GM18909 (cell line): ENCODE results near the gene SNAI3.
"Not testable (repeated sequence)": the region's sequence is repeated elsewhere in the genome, so short reads cannot be mapped to it uniquely, and the experiment has no call there.

Source experiments
- ATAC-seq: cut with Tn5 transposase; IDR thresholded peaks from one replicate; pipeline ENCODE4 v1.9.1; 2021; ENCODE audit warnings: mild to moderate bottlenecking; ENCODE audit not compliant: unreplicated experiment, poor library complexity

Gene SNAI3

DNA sequence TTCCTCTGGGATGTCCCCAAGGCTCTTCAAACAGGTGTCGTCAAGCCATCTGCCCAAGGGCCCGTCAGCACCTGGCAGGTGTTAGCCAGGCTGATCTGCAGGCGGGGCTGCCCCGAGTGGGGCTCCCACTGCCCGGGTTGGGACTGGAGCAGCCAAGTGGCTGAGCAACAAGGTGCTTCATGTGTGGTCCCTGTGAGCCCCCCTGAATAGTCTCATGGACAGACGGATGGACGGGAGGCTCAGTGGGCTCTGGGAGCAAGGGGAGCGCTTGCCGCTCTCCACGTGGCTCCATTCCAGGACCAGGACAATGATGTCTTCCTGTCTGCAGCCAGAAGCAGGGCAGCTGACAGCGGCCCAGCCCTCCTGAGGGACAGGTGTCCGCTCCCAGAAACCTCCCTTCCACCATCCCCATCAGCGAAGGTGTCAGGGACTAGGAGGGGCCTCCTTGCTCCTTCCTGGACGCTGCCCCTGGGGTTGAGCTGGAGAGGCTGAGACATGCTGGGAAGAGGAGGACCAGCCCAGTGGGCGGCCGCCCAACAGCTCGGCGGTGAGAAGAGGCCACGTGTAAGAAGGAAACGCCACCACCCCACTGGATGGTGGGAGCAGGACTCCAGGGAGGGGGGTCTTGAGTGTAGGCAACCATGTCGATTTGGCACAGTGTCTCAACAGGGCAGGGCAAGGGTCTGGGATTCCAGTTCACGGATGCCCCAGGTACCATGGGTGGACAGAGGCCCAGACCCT, 9.6 kb downstream of the SNAI3 start:
- ATAC-seq: no peak

DNA sequence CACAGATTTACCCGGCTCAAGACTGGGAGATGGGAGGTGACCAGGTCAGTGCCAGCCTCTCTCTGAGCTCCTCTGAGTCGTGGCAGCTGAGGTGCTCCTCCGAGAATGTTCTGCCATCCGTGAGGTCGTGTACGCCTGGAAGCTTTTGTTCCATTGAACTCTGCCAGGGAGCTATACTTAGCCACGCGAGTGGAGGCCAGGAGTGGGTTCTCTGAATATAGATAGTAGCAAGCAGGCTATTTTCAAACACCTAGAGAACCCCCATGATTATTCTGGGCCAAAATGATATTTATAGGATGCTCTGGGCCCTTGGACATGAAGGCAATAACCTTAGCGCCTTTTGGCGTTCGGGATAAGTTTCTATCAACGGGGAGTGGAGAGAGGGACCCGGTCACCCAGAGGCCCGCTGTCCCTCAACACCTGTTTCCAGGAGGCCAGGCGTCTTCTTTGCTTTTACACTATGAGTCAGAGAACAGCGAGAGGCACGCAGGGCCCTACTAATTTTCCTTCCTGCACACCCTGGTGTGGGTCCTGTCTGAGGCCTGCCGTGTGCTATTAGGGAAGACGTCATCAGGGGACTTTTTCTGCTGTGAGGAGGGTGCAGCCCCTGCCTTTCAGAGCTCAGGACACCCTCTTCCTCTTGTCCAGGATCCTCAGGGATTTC, 12.5 kb downstream of the SNAI3 start:
- no peak for ATAC-seq

DNA sequence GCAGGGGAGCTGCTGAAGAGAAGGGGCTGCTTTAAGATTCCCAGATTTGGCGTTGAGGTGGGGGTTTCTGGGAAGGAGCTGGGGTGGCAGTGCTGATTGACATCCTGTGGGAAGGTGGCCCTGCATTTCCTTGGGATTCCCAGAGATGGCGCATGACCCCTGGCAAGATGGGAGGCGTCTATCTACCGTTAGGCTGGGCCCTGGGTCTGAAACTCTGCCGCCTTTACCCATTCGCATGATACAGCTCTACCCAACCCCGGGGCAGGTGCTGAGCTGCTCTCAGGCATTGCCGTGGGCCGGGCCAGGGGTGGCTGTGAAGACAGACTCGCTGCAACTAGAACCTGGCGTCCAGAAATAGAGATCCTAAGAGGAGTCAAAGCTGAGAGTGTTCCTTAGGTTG, 13.5 kb downstream of the SNAI3 start:
- no peak for ATAC-seq

DNA sequence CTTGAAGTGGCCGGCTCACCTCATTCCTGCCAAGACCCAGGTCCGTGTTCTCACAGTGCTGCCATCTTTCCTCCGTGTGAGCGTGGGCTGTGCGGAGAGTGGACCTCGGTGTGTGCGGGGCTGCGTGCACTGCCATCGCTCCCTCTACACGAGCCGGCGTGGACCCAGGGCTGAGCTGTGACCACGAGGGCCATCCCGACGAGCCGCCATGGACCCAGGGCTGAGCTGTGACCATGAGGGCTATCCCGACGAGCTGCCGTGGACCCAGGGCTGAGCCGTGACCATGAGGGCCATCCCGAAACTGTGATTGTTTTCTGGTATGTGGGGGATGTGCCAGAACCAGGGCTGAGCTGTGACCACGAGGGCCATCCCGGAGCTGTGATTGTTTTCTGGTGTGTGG, 14.5 kb downstream of the SNAI3 start:
- ATAC-seq: no peak

DNA sequence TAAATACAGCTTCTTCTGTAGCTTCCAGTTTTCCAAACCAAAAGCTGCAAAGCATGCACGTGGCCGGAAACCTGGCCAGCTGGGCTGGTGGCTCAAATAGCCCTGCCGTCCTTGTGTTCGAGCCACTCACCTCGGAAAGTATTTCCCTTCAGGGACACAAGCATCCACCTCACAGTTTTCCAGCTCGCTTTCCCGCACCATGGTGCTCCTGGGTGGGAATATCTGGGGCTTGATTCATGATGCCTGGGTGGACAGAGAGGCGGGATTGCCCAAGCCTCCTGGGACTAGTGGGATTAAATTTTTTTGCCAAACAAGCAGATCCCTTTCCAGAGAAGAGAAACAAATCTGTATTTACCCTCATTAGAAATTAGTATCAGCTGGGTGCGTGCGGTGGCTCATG, 16.3 kb downstream of the SNAI3 start:
- ATAC-seq: no peak

DNA sequence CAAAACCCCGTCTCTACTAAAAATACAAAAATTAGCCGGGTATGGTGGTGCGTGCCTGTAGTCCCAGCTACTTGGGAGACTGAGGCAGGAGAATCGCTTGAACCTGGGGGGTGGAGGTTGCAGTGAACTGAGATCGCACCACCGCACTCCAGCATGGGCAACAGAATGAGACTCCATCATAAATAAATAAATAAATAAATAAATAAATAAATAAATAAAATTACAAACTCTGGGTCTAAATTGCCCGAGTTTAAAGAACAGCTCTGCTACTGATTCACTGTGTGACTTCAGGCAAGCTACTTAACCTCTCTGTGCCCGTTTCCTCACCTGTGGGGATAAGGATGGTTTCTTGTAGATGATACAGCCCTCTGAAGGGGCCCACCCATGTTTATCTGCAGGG, 16.8 kb downstream of the SNAI3 start:
- not testable (repeated sequence) for ATAC-seq

DNA sequence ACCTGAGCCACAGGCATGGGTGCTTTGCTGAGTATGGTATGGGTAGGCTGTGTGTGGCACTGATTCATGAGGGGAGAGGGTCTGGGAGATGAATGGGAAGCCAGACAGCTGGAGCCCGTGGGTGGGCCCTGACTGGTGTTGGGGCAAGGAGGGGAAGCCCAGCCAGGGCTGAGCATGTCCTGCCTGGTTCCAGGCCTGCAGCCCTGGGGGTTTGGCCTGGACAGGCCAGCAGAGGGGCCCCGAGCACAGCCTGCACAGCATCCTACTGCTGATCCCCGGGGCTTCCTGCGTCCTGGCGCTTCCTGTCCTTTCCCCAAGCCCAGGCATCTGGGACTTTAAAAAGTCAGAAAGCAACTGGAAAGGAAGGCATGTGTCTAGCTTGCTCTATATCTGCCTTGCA, 18.8 kb downstream of the SNAI3 start:
- no peak for ATAC-seq

DNA sequence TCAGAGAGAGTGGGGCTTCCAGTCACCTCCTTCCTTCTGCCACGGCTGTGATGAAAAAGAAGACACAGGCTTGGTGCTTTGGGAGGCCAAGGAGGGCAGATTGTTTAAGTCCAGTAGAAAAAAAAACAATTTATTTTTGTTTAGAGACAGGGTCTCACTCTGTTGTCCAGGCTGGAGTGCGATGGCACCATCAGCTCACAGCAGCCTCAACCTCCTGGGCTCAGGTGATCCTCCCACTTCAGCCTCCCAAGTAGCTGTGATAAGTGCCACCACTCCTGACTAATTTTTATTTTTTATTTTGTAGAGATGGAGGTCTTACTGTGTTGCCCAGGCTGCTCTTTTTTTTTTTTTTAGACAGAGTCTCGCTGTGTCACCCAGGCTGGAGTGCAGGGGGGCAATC, 20.7 kb downstream of the SNAI3 start:
- no peak for ATAC-seq

DNA sequence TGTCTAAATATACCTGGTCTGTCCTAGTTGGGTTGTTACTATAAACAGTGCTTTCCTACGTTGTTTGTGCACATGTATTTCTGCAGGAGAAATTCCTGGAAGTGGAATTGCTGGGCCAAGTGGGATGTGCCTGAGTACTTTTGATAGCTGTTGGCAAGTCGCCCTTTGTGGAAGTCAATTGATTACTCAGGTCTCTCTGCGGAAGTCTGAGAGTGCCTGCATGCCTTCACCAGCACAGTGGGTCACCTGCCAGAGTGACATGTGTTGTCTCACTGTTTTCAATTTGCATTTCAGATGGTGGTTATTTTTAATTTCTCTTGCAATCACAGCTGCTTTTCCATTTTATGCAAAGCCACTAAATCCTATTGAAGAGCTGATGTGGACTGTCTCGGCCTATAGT, 21.2 kb downstream of the SNAI3 start:
- no peak for ATAC-seq

DNA sequence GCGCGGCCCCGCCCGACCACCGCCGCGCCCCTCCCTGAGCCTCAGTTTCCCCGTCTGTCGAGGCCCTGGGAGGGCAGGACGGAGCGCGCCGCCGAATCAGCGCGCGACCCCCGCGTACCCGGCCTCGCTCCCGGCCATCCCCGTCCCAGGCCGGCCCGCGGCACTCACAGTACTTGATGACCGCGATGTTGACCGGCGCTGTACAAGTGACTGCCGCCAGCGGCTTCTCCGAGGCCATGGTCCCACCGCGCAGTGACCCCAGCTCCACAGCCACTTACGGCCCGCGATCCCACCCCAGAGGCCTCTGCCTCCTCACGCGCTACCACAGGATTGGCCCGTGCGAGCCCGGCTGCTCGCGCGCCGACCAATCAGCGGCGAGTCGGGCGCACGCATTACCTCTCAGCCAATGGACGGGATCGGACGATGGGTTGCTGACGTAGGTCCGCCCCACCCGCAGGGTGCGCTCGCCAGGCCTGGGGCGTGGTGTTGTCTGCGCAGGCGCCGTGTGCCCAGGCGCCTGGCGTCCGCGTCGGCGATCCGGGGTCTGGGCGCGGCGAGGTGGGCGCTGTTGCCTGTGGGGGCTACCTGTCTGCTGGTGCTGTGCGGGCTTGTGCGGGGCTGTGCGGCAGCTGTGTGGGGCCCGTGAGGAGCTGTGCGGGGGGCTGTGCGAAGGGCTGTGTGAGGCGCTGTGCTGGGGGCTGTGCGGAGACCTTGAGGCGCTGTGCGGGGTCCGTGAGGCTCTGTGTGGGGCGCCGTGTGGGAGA, 23.3 kb downstream of the SNAI3 start, which contains the start of gene MVD:
MVD (minus strand) TSS at position 249 of the 764 bp plus-strand sequence; CDS start at position 238, 11 bp downstream.
- ATAC-seq: peak; percentile 94

DNA sequence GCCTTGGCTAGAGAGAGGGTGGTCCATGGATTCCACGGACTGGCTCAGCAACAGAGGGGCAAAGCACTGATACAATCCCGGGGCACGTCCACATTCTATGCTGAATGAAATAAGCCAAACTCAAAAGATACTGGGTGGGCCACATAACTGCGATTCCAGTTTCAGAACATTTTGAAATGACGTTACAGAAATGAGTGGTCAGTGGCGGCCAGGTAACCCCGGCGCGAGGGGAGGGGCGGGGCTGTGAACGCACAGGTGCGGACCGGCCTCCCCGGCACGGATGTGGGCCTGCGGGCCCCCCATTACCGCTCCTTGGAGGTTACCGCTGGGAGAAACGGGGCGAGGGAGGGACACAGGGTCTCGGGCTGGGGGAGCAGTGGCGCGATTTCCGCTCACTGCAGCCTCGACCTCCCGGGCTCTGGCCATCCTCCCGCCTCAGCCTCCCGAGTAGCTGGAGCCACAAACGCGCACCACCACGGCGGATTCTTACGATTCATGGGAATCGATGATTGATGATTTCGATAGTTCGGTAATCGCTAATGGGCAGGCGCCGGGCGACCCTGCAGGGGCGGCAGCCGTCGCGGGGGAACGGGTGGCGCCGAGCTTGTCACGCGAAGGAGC, 24.0 kb downstream of the SNAI3 start:
- no peak for ATAC-seq

DNA sequence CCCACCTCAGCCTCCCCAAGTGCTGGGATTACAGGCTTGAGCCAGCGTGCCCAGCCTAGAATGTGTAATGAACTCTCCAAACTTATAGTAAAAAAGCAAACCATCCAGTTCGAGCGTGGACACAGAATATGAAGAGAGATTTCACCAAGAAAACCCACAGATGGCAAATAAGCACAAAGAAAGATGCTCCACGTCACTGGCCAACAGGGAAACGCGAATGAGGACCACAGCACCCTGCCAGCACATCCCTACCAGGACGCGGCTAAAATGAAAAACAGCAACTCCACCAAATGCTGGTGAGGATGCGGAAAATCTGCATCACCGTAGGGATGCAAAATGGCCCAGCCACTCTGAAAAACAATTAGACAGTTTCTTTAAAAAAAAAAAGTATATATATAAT, 24.8 kb downstream of the SNAI3 start:
- no peak for ATAC-seq

DNA sequence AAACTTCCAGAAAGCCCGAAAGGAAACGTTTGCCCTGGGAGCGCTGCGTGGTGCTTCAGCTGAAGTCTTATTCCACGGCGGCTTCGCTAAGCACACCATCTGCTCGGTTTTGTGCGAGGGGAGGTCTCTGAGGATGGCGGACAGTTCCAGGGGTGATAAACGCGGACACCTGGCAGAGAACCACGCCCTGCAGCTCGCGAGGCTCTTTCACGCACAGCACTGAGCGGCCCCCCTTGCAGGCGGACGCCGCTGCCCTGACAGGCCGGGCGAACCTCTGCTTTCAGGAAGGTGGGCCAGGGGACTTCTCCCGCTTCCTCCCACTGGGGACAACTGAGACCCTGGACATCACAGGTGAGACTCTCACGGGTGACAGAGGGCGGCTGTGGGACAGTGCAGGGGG, 27.1 kb downstream of the SNAI3 start:
- ATAC-seq: no peak

DNA sequence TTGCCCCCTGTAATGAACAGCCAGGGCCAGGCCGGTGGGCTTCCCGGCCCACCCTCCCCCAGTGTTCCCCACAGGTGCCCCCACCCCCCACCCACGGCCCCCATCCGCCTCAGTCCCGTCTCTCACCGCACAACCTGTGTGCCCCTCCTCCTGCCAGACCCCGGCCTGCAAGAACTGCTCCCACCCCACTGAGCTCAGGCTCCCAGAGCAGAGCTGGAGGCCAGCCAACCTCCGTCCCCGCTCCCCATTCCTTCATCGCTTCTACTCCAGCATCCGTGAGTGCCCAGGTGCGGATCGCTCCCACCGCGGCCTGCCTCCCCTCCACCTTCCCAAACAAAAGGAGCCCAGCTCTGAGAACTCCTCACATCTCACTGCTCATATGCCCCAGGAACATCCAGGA, 27.6 kb downstream of the SNAI3 start:
- ATAC-seq: no peak

DNA sequence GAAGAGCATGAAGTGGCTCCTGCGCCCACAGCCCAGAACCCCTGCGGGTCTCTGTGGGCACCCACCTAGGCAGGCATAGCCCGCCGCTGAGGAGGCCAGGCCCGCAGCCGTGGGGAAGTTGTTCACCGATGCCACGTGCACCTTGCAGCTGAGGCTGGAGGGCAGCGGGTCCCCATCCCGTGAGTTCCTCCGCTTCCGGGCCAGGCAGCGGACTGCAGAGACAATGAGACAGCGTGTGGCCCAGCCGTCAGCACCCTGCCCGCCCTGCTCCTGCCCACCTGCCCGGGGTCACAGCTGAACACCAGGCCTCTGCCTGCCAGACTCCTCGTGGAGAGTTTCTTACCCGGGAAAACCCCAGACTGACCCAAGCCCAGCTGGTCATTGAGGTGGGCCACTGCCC, 28.9 kb downstream of the SNAI3 start:
- ATAC-seq: no peak

DNA sequence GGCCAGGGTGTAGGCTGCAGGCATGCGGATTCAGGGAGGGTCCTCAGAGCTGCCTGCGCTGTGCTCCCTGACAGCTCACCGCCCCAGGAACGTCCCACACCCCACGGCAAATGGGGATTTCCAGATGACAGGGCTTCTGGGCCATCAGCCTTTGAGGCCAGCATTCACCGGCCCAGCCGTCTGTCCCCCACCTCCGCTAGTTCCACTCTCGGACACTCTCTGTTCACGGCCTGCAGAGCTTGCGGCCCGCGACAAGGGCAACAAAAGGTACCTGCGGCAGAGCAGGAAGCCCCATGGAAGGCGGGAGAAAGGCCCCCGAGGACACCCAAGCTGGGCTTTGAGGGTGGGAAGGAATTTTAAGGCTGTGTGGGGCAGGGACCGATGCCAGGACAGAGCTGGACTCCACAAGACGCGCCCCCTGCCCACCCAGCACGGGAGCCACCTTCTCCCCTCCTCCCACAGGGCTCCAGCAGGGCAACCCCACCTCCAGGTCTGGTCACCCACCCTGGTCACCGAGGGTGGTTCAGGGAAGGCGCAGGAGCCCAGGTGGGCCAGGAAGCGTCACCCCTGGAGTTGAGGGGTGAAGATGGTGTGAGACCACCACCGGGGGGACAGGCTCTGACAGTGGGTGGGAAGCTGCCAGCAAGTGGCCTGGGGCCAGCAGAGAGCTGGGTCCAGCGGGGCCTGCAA, 29.9 kb downstream of the SNAI3 start:
- no peak for ATAC-seq

DNA sequence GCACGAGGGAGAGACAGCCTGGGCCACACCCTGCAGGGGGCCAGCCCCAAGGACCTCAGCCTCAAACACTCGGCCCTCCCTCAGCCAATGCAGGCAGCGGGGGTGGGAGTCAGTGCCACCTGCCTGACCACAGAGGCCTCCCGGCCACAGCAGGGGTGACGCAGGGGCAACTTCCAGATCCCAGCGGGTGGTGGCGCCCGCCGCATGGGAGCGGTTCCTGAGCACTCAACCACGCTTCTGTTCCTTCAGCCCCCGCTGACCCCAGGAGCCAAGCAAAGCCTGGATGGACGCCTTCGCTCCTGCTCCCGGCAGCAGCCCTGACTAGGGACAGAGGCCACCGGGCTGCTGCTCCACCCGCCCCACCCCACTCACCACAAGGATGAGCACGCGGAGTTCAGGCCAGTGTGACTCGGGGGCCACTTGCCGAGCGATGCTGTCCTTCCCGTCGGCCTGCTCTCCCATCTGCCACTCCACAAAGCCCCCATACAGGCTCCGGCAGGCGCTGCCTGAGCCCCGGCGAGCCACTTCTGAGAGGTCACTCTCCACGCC, 30.5 kb downstream of the SNAI3 start:
- ATAC-seq: no peak

DNA sequence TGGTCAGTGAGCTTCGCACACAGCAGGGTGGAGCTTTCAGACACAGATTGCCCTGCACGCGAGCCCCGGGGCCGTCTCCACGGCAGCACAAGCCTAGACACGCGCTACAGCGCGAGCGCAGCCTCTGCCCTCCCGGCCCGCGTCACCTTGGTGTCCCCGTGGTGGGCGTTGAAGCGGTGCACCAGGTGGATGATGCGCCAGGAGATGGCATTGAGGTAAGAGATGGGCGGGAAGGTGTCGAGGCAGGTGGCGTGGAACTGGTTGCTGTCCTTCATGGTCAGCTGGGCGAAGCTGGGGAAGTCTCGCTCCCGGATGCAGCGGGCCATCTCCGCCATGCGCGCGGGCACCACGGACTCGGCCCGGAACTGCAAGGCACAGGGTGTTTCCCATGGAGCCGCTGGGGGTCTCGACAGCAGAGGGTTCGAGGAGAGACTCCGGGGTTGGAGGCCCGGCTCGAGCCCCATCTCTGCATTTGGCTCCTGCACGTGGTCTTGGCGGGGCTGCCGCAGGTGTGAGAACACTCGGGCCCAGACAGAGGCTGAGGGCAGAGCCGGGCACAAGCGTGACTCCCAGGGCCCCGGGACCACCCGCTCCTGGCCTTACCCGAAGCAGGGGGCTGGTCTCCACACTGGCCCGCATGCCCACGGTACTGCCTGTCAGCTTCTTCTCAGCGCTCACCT, 31.1 kb downstream of the SNAI3 start:
- ATAC-seq: no peak

DNA sequence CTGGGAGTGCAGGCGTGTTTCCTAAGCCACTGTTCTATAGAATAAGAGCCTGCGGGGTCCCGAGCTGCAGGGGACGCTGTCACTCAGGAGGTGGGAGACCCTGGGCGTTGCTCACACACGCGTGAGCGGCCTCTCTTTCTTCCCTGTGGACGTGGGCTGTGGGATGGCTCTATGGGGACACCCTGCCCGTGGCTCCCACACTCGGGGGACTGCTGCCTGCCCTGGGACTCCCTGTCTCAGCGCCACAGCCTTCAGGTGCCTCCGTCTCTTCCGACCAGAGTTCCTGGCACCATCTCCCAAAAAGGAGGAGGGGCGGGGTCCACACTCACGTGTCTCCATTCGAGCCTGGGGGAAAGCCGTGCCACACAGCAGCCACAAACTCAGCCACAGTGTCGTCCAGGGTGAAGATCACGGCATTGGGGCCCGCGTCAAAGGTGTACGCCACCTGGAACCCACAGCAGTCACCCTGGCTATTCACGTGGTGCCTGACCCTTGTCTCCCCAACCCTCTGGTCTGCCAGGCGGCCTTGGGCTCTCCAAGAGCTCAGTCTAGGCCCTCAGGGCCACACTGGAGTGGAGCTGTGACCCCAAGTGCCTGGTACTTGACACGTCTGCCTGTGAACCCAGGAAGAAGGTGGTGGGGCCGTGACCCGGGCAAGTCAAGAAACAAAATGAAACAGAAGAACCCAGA, 31.8 kb downstream of the SNAI3 start:
- ATAC-seq: no peak
